Measurements from ENCODE around the gene ZNF774.

DNA sequence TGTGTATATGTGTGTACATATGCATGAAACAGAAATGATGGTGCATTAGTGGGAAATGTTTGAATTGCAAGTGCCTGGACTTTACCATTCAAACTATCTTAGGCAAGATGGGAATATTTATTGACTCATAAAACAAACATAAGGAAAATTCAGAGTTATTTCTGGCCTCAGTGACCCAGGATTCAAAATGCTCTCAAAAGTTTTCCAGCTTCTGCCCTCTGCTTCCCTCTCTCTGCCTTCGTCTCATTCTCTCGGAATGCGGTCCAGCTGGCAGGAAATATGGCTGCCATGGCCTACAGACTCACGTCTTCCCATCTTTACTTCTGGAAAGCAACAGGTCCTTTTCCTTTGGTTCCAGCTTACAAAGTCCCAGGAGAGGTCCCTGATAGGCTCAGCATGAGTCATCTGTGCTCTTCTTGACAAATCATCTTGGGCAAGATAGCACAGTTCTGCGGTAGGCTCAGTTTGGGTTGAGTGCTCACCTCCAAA, 8.7 kb upstream of the ZNF774 start:
- TF ChIP-seq, protein P1, sequence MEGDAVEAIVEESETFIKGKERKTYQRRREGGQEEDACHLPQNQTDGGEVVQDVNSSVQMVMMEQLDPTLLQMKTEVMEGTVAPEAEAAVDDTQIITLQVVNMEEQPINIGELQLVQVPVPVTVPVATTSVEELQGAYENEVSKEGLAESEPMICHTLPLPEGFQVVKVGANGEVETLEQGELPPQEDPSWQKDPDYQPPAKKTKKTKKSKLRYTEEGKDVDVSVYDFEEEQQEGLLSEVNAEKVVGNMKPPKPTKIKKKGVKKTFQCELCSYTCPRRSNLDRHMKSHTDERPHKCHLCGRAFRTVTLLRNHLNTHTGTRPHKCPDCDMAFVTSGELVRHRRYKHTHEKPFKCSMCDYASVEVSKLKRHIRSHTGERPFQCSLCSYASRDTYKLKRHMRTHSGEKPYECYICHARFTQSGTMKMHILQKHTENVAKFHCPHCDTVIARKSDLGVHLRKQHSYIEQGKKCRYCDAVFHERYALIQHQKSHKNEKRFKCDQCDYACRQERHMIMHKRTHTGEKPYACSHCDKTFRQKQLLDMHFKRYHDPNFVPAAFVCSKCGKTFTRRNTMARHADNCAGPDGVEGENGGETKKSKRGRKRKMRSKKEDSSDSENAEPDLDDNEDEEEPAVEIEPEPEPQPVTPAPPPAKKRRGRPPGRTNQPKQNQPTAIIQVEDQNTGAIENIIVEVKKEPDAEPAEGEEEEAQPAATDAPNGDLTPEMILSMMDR (IDR thresholded peaks at IDR 0.05) = no peak
- no peak for TF ChIP-seq POLR2AphosphoS5 (IDR thresholded peaks at IDR 0.05; ENCODE audit: insufficient read depth in 1 of 2, low read depth in 1 of 2)
- no peak for TF ChIP-seq POLR2A (IDR thresholded peaks at IDR 0.05)
